C4-2B (cell line): Measurements from ENCODE around the gene PKD2.

Experiments
- ZFX ChIP-seq: fragments of 450-650 bp; IDR thresholded peaks from 2 replicates; pipeline ENCODE4 v1.6.1; 2017
- TF ChIP-seq, protein P1 (sequence below): fragments of 450-650 bp; conservative IDR thresholded peaks from 2 replicates; pipeline ENCODE4 v1.5.1; 2017; ENCODE audit warnings: mild to moderate bottlenecking

- TF ChIP-seq, protein P1, sequence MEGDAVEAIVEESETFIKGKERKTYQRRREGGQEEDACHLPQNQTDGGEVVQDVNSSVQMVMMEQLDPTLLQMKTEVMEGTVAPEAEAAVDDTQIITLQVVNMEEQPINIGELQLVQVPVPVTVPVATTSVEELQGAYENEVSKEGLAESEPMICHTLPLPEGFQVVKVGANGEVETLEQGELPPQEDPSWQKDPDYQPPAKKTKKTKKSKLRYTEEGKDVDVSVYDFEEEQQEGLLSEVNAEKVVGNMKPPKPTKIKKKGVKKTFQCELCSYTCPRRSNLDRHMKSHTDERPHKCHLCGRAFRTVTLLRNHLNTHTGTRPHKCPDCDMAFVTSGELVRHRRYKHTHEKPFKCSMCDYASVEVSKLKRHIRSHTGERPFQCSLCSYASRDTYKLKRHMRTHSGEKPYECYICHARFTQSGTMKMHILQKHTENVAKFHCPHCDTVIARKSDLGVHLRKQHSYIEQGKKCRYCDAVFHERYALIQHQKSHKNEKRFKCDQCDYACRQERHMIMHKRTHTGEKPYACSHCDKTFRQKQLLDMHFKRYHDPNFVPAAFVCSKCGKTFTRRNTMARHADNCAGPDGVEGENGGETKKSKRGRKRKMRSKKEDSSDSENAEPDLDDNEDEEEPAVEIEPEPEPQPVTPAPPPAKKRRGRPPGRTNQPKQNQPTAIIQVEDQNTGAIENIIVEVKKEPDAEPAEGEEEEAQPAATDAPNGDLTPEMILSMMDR, result no peak
- TF ChIP-seq ZFX, result no peak
Measured at GRCh38 chr4:88015659-88016295, 8.3 kb downstream of the PKD2 start.
